Bronchus fibroblast of lung (primary cell): ENCODE measurements around the gene NME5. TPM values are rescaled to one million over a fixed set of nuclear protein-coding genes. Genes with fewer than 3 reads are reported as not detected.

Experiments
- total RNA-seq: library from RNA; depleted of rRNA; stranded (reverse); fragments of >200 nt; gene quantifications from 2 replicates; pipeline ENCODE4 v1.2.3, GENCODE V29; 2015

NME5 gene, protein sequence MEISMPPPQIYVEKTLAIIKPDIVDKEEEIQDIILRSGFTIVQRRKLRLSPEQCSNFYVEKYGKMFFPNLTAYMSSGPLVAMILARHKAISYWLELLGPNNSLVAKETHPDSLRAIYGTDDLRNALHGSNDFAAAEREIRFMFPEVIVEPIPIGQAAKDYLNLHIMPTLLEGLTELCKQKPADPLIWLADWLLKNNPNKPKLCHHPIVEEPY
- total RNA-seq = 0.84 and 1.6 TPM in 2 replicates

DNA sequence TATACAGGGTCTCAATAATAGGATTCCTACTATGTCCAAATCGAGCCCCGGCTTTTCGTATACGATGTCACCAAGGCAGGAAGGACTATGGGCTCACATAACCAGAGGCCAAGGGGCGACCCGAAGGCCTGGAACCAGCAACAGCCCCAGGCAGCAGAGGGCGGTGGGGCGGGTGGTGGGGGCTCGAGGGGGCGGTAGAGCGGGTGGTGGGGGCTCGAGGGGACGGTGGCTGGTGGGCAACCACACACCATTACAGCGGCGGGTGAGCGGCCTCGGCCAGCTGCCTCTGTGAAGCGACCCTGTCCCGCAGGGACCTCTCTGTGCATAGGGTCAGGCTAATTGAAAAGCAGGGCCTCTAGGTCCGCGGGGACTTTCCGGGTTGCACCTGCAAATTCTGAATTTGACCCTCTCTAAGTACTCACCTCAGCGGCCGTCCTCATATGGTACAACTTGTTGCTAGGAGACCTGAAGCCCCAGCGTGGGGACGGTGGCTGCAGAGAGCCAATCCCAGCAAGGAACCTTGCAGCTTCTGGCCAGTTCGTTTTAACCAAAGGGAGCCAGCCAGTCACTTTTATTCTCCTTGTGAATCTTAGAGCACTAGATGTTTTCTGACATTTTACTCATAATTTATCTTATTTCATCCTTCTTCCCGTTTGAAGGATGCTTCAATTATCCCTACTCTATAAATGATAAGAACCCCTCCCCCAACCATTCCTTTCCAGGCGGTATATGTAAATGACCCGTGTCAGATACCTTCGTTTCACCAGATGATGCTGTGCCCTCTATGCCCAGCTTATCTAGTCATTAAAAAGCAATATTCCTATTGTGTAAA, at the start of gene NME5:
TSS of gene NME5 (minus strand) at position 480 of the 832 bp plus-strand sequence. CDS start 648 bp downstream, outside the sequence.

DNA sequence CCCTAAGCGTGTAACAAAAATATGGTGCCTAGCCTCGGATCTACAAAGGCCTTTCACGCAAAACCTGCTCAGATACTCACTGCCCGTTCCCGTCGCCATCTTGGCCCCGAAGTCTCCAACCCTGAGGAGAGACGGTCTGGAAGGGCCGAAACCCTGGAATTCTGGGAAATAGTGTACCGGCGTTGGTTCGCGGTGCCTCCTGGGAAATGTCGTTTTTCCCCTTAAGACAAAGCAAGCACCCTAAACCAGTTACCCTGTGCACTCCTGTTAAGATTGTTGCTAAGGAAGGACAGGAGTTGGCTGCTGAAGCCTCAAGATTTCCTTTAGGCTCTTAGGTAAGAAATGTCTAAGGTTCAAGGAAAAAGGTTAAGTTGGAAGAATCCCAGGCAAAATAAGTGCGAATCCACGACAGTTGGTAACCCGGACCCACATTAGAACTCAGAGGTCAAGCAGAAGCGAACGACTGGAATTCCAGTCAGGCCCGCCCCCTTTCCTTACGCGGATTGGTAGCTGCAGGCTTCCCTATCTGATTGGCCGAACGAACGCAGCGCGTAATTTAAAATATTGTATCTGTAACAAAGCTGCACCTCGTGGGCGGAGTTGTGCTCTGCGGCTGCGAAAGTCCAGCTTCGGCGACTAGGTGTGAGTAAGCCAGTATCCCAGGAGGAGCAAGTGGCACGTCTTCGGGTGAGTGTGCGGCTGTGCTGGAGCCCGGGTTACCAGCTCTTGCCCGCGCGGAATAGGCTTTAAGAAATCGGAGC, 39.5 kb upstream of the NME5 start, which contains the start of the genes BRD8 and KIF20A:
TSS of gene BRD8 (minus strand) at position 115 of the 761 bp plus-strand sequence. CDS start at position 99, 16 bp downstream.
TSS of gene KIF20A (plus strand) at position 597 of the 761 bp plus-strand sequence. CDS start 569 bp downstream, outside the sequence.

DNA sequence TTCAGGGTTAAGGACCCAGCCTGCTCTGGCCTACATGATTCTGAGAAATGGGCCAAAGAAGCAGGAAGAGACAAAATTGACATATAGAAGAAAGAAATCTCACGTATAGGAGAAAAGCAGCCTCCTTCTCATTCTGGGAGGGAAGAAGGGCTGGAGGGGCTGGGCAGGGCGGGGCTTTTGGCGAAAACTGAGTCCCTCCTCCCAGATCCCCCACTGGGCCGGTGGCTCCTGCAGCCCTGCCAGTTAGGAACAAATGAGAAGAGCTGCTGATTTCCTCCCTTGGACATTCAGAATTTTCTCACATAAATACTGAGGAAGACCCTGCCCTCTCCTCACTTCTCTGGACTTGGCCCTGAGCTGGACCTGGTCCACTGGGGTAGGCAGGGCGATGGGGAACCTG, 55.5 kb downstream of the NME5 start, which contains the start of gene WNT8A:
TSS of gene WNT8A (plus strand) at position 332 of the 400 bp plus-strand sequence. CDS start 95 bp downstream, outside the sequence.

Other genes starting within 250 kb of the NME5 start
- gene PKD2L2, start 250.0 kb downstream of the NME5 start, total RNA-seq = not detected in 2 replicates
- 1.9 and 4.2 TPM in 2 replicates for gene FAM13B, start 106.3 kb downstream of the NME5 start, total RNA-seq
- not detected in 2 replicates for gene WNT8A, start 55.4 kb downstream of the NME5 start, total RNA-seq
- 30.9 and 31.3 TPM in 2 replicates for gene BRD8, start 39.2 kb upstream of the NME5 start, total RNA-seq
- gene KIF20A, start 39.7 kb upstream of the NME5 start, total RNA-seq = 103 and 105 TPM in 2 replicates
- gene CDC23, start 73.9 kb upstream of the NME5 start, total RNA-seq = 16.2 and 17.0 TPM in 2 replicates
- gene GFRA3, start 135.2 kb upstream of the NME5 start, total RNA-seq = not detected in 2 replicates
- 21.9 and 29.4 TPM in 2 replicates for gene CDC25C, start 192.4 kb upstream of the NME5 start, total RNA-seq
- 21.3 and 28.6 TPM in 2 replicates for gene FAM53C, start 198.8 kb upstream of the NME5 start, total RNA-seq
- 18.7 and 21.5 TPM in 2 replicates for gene KDM3B, start 213.3 kb upstream of the NME5 start, total RNA-seq